HG03196 (cell line): ENCODE results near the gene GBGT1.
A peak's percentile ranks its signal among the peaks of the same experiment; 100 is the strongest.

Experiments used
- ATAC-seq: cut with Tn5 transposase; IDR thresholded peaks from one replicate; pipeline ENCODE4 v1.9.1; 2021; ENCODE audit not compliant: unreplicated experiment

GBGT1 gene

DNA sequence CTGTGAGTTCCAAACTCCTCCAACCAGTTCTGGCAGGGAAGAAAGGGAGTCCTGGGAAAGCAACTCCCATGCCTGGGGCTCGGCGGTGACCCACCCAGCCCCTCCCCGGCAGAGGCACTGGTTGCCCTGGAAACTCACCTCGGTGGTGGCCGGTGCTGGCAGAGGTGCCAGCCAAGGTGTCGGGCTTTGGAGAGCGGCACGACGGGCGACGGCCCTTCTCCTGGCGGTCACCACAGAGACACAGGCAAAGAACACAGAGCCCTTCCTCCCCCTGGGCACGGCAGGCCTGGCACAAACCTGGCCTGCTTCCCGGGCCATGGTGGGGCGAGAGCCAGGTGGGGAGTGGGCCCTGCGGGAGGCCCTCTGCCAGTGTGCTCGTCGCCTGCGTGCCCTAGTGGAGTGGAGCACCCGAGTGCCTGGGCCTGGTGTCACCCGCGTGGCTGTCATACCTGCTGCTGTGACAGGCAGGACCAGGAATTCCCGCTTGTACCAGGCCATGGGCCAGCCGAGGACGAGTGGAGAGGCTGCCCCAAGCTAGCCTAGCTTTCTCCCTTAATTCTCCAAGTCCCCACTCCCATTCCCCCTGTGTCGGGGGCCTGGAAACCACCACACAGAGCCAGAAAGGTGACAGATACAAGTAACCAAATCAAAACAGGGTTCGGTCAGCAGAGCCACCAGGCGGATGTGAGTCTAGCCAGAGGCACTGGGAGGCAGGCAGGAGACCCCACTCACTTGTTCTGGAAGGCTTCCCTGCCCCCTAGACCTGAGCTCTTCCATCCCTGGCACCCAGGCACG is 34.5 kb downstream of the GBGT1 start:
- no peak for ATAC-seq

DNA sequence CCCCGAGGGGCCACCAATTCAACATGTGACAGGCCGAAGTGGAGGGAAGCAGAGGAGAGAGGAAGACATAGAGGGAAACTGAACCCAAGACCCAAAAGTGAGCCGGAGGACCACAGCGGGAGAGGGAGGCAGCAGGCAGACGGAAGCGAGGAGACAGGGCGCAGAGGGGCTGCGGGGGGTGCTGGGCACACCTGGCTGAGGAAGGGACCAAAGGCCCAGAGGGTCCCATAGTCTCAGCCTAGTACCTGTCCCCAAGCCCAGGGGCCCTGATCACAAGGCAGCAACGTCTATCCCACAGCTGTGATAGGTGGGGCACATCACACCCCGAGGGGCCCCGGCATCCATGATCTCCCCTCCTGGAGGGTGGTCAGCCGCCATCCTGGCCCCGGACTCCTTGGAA is 35.6 kb downstream of the GBGT1 start:
- no peak for ATAC-seq

DNA sequence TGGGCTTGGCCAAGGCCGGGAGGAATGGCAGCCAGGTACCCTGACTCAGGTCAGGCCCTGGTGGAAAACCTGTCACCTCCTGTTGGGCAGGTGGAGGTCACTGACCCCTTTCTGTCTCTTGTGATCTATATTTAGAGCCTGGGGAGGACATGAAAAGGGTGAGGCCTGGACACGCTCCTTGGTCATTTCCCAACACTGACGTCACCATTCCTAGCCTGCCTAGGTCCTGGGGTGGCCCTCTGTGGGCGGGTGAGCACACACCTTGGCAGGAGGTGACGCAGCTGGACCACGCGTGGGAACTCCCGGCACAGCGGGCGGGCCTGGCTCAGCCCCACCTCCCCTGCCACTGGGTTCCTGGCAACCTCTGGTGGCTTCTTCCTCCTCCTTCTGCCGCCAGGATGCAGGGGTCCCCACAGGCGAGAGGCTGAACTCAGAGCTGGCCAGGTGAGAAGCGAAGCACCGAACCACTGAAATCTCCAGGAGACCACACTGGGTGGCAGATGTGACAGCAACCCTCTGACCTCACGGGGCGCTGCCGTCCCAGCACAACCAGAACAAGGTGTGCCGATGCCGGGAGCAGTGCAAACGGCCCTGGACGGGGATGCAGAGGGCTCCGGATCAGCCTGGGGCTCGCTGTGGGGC is 36.3 kb downstream of the GBGT1 start:
- ATAC-seq, result no peak

DNA sequence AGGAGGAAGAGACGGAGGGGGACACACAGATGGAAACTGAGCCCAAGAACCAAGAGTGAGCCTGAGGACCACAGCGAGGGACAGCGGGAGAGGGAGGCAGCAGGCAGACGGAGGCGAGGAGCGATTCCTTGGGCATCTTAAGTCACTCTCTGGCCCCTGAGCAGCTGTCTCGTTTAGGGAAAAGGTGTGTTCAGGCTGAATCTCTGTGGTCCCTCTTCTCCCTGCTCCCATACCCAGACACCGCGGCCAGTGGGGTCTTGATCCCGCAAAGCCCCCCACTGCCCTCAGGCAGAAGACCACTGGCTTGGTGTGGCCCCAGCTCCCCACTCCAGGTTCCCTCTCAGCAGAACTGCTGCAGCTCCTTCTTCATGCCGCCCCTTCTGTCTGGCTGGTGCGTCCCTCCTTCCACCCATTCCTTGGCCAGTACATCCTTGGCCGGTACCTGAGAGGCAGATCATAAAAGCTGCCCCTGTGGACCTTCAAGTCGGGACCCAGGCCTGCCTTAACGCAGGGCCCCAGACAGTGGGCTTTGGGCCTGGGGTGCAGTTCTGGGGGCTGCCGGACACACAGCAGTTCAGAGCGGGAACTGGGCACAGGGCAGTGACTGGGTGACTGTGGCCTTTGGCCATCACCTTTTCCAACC is 36.9 kb downstream of the GBGT1 start:
- no peak for ATAC-seq

DNA sequence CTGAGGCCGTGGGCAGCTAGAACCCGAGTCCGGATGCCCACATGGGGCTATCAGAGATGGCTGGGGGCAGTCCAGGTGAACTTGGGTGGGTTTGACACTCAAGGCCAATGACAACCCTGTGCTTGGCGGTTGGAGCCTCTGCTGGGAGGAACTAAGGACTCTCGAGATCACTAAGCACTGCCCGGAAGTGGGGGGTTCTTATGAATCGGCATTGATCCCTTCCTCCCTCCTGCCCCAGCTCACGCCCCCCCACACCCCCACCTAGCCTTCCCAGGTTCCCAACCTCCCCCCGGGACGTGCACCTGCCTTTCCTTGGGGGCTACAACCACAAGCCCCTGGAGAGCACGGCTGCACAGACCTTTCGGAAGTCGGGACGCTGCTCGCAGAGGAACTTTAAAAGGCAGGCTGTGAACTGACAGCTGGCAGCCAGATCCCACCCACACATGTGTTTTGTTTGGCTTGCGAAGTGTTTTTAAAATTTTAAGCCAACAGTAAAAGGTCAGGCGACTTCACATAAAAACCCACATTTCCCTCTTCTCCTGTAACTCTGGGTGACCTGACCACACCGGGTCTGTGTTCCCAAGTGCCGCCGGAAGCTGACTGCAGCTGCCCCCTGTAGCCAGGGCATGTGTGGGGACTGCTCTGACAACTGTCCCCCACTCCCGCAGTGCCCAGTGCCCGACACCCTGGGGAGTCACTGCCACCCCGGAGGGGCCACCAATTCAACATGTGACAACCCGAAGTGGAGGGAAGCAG is 37.6 kb downstream of the GBGT1 start:
- no peak for ATAC-seq

DNA sequence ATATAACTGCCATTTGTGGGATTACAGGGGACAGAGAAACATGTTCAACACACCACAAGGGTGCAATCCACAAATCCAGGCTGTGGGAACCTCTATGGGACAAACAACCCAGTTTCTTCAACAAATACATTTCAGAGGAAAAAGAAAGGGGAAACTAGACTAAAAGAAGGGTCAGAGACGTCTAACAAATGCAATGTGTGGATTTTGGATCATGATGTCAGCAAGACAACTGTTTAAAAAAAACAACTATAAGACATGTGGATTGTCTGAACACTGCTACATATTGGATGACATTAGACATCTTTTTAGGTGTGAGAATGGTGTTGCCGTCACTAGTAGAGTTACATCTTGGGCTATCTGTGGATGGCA is 38.8 kb downstream of the GBGT1 start:
- no peak for ATAC-seq

DNA sequence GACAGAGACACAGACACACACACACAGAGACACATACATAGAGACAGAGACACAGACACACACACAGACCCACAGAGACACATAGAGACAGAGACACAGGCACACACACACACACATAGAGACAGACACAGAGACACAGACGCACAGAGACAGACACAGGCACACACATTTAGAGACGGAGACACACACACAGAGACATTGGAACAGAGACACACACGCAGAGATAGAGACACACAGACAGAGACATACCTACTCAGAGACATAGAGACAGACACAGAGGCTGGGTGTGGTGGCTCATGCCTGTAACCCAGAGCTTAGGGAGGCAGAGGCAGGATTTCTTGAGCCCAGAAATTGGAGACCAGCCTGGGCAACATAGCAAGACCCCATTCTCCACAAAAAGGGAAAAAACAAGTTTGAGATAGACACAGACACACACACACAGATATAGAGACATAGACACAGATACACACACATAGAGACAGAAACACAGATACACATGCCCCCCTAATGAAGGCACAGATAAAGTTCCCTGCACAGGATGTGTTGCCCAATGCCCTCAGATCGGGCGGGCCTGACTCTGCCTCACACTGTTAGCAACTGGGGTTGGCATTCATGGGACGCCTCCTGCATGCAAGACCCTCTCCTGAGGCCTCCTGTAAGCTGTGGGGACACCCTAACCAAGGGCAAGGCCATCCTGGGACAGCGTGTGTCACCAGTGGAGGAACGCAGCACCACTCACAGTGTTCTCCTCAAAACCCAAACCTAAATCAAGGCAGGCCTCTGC is 39.4 kb downstream of the GBGT1 start:
- no peak for ATAC-seq

DNA sequence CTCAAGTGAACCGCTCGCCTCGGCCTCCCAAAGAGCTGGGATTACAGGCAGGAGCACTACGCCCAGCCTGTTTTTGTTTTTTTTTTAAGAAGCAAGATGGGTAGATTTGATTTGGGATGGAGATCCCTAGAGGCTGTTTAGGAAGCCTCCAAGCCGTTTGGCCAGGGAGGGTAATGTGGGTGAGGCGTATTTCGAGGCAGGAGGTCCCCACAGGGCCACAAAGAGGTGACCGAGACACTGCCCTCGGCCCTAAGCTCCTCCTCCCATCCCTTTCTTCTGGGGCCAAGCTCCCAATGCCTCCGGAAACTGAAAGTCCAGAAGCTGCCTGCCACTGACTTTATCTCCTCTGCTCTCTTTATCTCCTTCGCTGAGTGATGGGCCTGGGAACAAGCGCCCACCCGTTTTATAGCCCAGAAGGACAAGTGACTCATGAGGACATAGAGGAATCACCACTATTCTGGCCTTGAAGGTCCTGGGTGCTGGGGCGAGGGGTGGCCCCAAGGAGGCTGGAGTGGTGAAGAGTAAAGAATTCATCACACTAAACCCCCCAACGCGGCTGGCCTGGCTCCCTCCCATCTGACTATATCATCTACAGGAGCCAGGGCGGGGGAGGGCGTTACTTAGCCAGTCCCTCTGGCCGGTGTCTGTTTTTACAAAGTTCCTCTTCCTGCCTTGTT is 40.6 kb downstream of the GBGT1 start:
- ATAC-seq, result no peak

DNA sequence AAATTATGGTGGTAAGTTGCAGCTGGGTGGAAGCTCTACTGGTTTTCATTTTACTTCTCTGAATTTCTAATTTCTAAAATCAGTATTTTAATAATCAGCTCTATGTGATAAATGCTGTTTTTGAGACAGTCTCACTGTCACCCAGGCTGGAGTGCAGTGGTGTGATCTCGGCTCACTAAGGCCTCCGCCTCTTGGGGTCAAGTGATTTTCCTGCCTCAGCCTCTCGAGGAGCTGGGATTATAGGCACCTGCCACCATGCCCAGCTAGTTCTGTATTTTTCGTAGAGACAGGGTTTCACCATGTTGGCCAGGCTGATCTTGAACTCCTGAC is 41.1 kb downstream of the GBGT1 start:
- ATAC-seq, result no peak

DNA sequence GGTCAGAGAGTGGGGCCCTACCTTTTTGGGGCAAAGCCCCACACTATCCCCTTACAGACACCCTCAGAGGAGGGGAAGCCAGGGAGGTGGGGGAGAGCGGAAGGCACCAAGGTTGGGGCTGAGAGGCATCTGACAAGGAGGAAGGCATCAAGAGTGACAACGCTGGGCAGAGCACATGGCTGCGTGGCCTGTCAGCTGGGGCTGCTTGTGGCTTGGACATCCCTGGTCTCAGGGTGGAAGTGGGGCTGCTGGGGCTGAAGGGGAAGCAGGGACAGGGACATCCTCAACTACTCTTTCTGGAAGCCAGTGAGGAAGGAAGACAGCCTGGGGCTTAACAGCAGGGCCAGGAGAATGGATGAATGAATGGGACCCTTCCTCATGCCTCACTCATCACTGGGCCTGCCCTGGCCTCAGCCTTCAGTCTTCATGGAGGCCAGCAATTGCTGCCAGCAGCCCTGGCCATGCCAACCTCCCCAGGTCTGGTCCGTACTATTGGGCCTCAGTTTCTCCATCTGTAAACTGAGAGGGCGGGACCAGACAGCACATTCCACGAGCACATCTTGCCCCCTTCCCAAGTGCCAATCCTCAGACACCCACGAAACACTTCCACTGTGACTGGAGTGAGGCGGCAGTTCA is 41.7 kb downstream of the GBGT1 start:
- no peak for ATAC-seq

DNA sequence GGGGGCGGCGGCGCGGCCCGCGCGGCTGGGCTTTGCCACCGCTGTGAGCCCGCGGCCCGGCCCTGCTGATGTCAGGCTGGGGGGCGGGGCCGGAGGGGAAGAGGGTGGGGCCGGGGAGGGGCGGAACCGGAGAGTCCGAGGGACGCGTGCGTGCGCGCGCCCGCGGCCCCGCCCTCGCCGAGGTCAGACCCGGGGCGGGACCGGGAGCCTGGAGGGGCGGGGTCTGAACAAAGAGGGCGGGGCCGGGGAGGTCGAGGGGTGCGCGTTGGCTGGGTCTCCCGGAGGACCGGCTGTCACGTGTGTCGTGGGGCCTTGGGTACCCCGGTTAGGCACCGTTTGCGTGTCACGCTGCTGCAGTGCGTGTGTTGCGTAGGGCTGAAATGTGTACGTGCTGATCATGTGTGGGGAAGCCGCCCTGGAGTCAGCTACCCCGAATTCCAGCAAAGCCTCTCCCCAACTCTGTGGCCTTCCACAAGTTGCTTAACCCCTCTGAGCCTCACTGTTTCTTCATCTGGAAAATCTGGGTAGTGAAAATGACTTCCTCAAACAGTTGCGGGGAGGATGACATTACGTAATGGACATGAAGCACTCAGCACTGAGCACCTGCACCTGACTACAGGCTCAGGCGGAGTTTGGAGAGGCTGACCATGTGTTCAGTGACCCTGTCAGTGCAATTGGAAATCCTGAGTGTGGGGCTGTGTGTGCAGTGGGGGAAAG is 42.4 kb downstream of the GBGT1 start, which contains the start of gene RALGDS:
TSS of gene RALGDS (minus strand) at position 43 of the 717 bp plus-strand sequence. CDS start 86 bp downstream, outside the sequence.
- peak; percentile 55 for ATAC-seq

DNA sequence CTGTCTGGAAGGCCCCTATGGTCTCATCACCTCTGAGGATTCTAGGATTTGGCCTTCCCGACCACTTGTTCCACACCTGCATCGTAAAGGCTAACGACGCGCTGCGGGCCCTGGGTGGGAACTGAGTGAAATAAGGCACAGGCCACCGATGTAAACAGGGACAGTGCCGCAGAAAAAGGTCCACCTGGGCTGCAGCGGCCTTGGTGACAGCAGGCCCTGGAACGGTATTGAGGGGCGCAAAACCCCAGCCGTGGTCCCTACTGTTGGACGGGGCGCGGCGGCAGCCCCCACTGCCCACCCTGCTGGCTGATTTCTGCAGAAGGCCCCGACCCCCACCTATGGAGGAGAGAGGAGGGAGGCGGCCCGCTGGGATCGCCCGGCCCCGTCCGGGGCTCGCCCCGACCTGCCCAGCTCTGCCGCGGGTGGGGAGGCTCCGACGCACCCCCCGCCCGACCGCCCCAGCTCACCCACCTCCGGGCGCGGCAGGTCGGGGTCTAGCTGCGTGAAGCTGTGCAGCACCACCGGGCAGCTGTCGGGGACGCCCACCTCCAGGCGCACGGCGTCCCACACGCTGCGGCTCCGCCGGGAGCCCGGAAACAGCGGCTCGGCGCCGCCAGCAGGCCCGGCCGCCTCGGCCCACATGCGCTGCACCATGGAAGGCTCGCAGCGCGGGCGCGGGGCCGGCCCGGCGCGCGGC is 43.1 kb downstream of the GBGT1 start:
- ATAC-seq, result no peak

DNA sequence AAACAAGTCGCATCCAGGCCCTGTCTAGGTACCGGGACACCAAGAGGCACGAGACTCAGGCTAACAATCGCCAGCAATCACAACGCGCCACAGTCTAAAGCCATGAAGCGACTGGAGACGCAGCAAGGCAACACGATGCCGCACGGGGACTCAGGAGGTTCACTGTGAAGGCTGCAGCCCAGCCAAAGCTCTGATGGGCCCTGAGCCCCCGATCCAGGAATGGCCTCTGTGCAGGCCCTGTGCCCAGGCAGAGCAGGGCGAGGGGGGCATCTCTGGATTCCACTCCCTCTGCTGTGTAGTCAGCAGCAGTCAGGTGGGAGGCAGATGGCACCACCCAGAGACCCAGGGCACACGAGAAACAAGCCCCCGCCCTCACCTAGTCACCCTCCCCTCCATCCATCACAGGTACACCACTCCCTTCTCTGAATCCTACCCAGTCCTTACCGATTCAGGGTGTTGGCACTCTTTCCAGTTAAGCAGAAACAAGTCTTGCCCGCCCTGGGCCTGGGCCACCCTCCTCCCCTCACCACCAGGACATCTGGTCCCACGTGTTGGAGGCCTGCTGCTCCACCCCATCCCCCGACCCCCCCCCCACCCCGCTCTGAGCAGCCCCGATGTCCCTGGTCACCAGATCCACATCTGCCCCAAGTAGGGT is 43.7 kb downstream of the GBGT1 start:
- ATAC-seq, result no peak

DNA sequence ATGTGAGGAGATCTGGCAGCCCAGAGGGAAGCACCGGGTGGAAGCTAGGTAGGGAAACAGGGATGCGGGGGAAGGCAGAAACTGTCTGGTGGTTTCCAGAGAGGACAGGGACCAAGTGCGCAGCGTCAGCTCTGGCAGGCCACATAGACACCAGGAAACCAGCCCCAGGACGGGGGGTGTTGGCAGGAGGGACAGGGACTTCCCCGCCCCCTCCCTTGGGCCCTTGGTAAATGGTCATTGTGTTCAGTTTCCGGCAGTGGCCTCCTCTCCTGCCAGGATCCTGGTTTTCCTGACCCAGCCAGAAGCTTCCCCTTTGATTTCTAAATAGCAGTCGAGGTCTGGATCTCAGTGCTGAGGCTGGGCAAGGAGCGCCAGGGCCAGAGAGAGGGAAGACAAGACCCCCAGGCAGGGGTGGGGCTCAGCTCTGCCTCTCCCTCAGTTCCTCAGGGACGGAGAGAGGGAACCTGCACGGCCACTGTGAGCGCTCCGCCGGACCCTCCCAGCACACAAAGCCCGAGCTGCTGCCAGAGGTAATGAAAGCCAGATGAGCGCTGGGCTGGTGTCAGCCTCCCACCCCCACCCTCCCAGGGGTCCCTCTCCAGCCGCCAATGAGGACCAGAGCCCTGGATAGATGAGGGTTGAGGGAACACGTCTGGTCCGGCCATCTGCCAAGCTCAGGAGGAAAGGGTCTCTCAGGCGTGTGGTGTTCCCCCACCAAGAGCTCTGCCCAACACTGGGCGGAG is 44.4 kb downstream of the GBGT1 start:
- ATAC-seq, result no peak

DNA sequence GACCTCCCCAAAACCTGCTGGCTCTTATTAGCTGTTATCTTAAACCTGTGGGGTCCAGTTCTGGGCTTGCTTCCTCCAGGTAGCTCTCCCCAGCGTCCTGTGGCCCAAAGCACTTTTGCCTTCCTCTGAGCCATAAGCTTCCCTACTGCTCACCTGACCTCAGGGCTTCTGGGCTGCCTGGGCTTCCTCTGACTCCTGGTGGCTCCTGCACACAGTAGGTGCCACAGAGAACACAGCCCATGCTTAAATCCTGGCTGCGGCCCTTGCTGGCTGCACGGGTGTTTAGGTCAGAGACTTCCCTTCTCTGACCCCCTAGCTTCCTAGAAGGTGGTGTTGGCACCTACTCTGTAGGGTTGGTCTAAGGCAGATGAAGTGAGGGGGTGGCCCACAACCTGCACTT is 45.1 kb downstream of the GBGT1 start:
- ATAC-seq, result no peak

DNA sequence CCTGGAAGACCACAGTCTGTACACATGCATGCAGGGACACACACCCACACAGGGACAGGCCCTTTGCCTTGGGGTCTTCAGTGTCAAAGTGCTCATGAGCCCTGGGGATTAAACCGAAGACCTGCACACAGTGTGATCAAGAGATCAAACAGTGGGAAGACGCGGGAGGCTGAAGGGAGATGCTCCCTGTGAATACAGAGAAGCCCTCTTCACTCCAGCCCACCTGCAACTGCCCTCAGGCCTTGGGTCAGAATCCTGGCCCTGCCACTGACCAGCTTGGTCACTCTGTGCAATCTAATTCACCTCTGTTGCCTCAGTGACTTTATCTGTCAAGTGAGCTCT is 45.6 kb downstream of the GBGT1 start:
- no peak for ATAC-seq
